GM20431 (cell line): ENCODE measurements around the gene CTXND1.

ENCODE experiments used
- in situ Hi-C: fragments of 300-500 bp; cut with MseI, MboI; formaldehyde crosslinking; loops from one replicate; pipeline ENCODE4 v1.15.0; 2020; ENCODE audit warnings: low sequenced_read_pairs; ENCODE audit not compliant: unreplicated experiment

CTXND1 gene

DNA sequence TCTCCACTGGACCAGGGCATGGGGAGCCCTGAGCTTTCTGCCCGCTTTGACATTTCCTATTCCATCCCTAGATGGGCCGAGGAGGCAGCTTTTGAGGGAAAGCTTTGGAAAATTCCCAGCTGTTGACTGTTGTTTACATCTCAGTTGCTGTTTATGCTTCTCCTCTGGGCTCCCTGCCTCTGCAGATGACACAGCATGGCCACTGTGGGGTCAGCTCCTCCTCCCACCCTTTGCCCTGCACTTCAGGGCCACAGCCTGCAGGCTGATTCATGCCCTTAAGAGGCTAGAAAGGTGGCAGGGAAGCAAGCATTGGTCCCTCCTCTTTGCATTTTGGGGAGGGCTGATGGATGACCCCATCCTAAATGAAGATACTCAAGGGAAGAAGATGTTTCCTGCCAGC, 8.5 kb upstream of the CTXND1 start:
- in situ Hi-C loops: no loop called here

GRCh38 chr15:80259942-80260510, 8.0 kb upstream of the CTXND1 start:
- in situ Hi-C loops: no loop called here

- in situ Hi-C loops: no loop called here
Measured at GRCh38 chr15:80251428-80252120, 439 bp downstream of the CTXND1 start.

DNA sequence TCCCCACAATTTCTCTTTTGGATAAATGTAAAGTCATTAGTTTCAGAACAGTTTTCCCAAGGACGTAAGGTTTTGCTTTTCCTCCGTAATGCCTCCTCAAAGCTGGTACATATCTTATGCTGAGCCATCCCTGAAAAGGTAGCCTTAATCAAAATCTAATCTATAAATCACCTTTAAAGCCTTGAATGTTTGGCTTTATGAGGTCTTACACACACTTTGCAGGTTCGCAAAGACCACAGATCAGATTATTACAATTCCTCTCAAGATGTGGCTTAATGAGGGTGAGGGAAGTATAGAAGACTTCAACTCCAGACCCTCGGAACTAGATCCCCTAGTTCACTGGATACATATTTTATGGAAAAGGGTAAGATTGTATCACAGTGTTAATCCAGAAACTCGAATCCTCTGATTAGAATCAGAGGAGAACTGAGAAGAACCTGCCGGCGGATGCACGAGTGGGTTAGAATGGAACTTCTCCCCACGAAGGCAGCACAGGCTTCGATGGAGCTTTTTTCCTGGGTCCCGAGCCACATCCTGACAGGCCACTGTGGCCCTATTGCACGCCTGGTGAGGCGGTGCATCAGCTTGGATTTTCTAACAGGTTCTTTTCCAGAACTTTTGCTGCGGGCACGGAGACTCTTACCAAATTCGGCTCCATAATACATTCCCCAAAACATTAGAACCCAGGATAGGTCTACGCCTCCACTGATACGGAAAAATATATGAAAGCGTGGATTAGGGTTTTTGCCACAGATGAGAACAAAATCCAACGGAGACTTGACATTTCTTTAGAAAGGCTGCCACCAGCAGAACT, 1.2 kb downstream of the CTXND1 start:
- in situ Hi-C loops: no loop called here

DNA sequence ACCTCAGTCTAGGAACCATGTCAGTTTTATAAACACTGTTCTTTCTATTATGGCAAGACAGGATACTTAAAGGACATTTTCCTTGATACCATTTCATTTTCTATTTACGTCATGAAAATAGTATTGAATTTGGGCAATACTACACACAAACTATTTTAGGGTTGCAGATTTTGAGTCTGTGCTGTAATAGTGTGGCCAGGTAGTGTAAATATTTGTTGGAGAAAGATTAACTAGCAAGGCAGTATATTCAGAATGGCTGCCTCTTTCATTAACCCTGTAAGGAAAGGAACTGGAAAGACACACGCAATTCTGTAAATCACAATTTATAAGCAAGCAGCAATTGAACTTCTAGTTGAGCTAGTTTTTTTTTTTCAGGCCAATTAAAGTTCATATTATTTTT, 2.0 kb downstream of the CTXND1 start:
- in situ Hi-C loops: loop anchor here (10.0 kb wide), 1 partner anchor 65 kb away; no protein-coding TSS in a partner anchor

DNA sequence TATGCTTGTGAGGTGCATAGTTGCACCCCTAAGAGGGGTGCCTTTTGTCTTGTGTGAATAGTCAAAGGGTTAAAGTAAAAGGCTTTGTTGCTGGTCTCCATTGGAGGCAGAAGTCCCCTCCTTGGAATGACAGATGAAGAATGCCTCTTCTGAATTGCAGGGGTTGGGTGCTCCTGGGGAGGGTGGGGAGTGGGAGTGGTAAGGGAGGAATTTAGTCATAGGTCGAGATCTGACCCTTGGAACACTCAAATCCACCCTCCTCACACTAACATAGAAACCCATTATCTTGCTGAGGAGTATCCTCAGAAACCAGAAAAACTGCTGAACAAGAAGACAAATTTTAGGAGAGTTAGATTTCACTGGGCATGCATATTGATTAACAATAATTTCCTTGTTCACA, 4.7 kb downstream of the CTXND1 start:
- in situ Hi-C loops: loop anchor here (10.0 kb wide), 1 partner anchor 63 kb away; no protein-coding TSS in a partner anchor

GRCh38 chr15:80246425-80246894, 5.6 kb downstream of the CTXND1 start:
- in situ Hi-C loops: loop anchor here (10.0 kb wide), 1 partner anchor 62 kb away; no protein-coding TSS in a partner anchor

GRCh38 chr15:80242802-80243201, 9.2 kb downstream of the CTXND1 start:
- in situ Hi-C loops: loop anchor here (10.0 kb wide), 1 partner anchor 58 kb away; no protein-coding TSS in a partner anchor

DNA sequence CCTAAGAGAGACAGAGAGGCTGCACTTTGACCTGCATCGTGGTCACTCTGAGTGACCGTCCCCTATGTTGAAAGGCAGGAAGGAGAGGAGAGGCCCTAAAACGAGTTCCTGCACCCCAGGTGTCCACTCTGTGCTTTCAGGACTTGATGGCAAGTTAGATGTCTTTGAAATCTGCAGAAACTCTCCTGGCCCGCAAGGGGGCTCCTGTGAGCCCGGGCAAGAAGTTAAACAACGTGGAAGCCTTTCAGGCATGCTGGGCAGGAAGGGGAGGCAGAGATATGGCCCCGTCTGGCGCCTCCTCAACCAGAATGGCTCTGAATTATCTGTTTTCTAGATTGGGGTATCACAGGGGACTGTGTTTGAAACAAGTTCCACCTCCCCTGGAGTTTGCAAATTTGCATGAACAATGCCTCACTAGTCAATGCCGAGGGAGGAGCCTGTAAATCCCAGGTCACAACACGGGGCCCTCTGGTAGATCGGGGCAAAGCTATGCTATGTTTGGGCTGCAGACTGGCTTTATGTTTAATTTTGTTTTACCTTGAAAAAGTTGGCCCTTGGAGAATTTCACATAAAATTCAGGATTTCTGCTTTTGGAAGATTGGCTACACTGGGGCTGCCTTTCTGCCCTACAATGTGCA, 9.8 kb downstream of the CTXND1 start:
- in situ Hi-C loops: loop anchor here (10.0 kb wide), 1 partner anchor 57 kb away; no protein-coding TSS in a partner anchor

GRCh38 chr15:80241508-80241907, 10.5 kb downstream of the CTXND1 start:
- in situ Hi-C loops: loop anchor here (10.0 kb wide), 1 partner anchor 57 kb away; no protein-coding TSS in a partner anchor

GRCh38 chr15:80240276-80240675, 11.7 kb downstream of the CTXND1 start:
- in situ Hi-C loops: loop anchor here (10.0 kb wide), 1 partner anchor 55 kb away; no protein-coding TSS in a partner anchor

- in situ Hi-C loops: no loop called here
Measured at GRCh38 chr15:80234883-80235282, 17.1 kb downstream of the CTXND1 start.

DNA sequence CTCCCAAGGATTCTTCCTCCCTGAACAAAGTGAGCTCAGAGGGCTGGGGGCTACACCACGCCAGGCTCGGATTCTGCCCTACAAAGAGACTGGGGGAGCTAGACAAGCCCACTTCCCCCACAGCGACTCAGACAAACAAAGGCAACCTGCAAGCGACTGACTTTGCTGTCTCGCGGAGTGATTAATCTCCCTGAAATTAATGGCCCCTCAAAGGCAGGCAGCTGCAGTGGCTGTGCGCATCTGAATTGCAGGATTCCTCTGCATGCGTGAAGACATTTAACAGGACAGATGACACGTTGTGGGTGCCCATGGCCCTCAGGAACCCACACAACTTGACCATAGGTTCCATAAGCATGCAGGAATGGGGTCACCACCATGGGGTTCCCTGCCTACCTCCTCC, 18.4 kb downstream of the CTXND1 start:
- in situ Hi-C loops: no loop called here

DNA sequence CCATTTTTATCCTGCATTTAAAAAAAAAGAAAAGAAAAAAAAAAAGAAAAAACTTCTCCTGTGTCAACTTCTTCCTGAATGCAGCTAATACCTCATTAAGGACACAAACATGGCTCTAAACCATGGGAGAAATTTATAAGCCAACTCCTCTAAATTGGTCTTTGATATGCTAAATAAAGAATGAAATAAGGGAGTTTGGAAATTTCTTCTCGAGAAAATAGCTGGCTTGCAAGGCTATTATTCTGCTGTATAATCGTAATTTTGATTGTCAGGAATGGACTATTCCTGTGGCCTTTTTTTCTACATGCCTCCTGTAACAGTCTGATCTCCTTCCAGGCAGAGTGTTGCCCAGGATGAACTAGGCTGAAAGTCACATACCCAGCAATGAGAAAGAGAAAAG, 20.6 kb downstream of the CTXND1 start:
- in situ Hi-C loops: no loop called here

- in situ Hi-C loops: no loop called here
Measured at GRCh38 chr15:80228959-80229610, 22.9 kb downstream of the CTXND1 start.

GRCh38 chr15:80219955-80220354, 32.1 kb downstream of the CTXND1 start:
- in situ Hi-C loops: no loop called here

DNA sequence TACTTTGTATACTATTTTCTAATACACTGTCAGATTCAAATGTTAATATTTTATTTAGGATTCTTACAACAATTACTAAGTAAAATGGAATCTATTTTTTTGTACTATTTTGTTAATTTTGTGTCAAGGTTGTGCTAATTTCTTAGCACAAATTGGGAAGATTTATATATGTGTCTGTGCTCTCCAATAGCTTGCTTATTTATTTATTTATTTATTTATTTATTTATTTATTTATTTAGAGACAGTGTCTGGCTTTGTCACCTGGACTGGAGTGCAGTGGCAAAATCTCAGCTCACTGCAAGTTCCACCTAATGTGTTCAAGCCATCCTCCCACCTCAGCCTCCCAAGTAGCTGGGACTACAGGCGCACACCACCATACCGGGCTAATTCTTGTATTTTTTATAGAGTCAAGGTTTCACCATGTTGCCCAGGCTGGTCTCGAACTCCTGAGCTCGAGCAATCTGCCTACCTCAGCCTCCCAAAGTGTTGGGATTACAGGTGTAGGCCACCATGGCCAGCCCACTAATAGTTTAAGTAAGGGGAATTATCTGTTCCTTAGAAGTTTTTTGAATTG, 34.6 kb downstream of the CTXND1 start:
- in situ Hi-C loops: no loop called here

DNA sequence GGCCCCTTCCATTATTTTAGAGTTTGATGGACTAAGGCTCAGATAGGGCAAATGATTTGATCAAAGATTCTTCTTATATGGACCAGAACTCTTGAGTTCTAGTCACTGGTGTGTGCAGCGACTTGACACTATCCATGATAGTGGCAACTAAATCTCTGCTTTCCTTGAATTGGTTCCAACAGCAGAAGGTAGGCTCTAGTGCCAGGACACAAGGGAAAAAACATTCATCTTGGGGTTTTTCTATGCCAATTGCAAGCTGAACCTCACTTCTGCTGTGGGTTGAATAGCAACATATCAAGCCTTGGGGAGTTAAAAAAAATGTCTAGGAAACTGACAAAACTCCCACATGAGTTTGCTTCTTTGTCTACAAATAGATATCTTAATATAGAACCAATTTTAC, 35.1 kb downstream of the CTXND1 start:
- in situ Hi-C loops: no loop called here

DNA sequence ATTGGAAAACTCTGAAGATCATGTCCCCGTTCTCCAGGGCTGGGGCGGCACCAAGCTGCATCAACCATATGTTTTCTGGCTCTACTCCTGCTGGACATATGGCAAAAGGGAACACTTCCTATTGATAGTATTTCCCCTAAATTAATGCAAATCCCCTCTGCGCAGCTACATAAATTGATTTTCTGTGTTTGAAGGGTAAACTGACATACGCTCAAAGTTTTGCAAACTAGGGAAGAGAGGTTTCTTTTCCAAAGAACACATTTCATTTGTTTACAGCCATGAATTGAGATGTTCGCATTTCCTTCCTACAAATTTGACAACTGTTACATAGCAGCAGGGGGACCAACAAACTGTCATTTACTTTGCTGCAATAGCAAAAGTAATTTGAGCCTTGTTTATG, 35.9 kb downstream of the CTXND1 start:
- in situ Hi-C loops: no loop called here
